ENCODE data around the gene MED12L.

The MED12L gene
- long read RNA-seq, result 0 reads

DNA sequence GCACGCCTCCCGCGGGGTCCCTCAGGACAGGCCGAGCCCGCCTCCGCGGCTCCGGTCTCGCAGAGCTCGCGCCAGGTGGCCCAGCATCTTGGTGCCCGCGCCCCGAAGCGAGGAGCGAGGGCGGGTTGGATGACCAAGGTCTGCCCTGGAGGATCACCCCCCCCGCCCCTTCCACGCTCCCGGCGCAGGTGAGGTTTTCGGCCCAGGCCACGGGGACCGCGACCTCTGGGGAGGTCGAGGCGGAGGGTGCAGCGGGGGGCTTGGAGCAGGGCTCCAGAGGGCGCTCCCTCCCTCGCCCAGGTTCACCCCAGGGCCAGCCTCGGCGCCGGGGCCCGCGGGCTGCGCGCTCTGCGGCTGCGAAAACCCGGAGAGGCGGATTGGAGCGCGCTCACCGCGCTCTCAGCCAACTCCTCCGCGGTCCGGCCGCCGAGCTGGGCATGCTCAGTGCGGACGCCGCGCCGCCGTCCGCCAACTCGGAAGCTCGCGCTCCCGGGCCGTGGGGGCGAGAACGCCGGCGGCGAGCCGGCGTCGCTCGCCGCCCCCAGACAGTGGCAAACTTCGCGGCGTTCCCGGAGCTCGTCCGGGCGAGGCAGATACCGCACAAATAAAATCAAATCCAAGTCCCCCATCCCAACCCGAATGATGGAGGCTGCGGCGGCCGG, at the start of gene MED12L:
MED12L (plus strand) TSS at position 438 of the 662 bp plus-strand sequence. CDS start 1,263 bp downstream, outside the sequence.
- H3K27ac ChIP-seq (replicated peaks), result no peak within 1 kb of the TSS
- TF ChIP-seq GABPA (IDR thresholded peaks at IDR 0.05; ENCODE audit: low read depth) (no peak), POLR2AphosphoS5 (IDR thresholded peaks at IDR 0.05; ENCODE audit: low read depth) (no peak), SPI1 (IDR thresholded peaks at IDR 0.05; ENCODE audit: borderline replicate concordance, low read depth) (no peak)
- TF ChIP-seq, protein P1, sequence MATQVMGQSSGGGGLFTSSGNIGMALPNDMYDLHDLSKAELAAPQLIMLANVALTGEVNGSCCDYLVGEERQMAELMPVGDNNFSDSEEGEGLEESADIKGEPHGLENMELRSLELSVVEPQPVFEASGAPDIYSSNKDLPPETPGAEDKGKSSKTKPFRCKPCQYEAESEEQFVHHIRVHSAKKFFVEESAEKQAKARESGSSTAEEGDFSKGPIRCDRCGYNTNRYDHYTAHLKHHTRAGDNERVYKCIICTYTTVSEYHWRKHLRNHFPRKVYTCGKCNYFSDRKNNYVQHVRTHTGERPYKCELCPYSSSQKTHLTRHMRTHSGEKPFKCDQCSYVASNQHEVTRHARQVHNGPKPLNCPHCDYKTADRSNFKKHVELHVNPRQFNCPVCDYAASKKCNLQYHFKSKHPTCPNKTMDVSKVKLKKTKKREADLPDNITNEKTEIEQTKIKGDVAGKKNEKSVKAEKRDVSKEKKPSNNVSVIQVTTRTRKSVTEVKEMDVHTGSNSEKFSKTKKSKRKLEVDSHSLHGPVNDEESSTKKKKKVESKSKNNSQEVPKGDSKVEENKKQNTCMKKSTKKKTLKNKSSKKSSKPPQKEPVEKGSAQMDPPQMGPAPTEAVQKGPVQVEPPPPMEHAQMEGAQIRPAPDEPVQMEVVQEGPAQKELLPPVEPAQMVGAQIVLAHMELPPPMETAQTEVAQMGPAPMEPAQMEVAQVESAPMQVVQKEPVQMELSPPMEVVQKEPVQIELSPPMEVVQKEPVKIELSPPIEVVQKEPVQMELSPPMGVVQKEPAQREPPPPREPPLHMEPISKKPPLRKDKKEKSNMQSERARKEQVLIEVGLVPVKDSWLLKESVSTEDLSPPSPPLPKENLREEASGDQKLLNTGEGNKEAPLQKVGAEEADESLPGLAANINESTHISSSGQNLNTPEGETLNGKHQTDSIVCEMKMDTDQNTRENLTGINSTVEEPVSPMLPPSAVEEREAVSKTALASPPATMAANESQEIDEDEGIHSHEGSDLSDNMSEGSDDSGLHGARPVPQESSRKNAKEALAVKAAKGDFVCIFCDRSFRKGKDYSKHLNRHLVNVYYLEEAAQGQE (IDR thresholded peaks at IDR 0.05; ENCODE audit: insufficient replicate concordance, low read depth), result no peak
- TF ChIP-seq, protein P2, sequence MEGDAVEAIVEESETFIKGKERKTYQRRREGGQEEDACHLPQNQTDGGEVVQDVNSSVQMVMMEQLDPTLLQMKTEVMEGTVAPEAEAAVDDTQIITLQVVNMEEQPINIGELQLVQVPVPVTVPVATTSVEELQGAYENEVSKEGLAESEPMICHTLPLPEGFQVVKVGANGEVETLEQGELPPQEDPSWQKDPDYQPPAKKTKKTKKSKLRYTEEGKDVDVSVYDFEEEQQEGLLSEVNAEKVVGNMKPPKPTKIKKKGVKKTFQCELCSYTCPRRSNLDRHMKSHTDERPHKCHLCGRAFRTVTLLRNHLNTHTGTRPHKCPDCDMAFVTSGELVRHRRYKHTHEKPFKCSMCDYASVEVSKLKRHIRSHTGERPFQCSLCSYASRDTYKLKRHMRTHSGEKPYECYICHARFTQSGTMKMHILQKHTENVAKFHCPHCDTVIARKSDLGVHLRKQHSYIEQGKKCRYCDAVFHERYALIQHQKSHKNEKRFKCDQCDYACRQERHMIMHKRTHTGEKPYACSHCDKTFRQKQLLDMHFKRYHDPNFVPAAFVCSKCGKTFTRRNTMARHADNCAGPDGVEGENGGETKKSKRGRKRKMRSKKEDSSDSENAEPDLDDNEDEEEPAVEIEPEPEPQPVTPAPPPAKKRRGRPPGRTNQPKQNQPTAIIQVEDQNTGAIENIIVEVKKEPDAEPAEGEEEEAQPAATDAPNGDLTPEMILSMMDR (IDR thresholded peaks at IDR 0.05; ENCODE audit: insufficient read depth, low read length), result no peak
- H3K4me3 ChIP-seq (replicated peaks; ENCODE audit: insufficient read depth, low read length), result peak within 1 kb of the TSS; percentile 60
- H3K27me3 ChIP-seq (ENCODE audit: insufficient read depth, poor library complexity, severe bottlenecking), result peaks cover 48% of the 10 kb centered on the region
- peak; percentile 32 to 59 for DNase-seq (ENCODE audit: low read depth in 1 of 2, low spot score in 1 of 2)

DNA sequence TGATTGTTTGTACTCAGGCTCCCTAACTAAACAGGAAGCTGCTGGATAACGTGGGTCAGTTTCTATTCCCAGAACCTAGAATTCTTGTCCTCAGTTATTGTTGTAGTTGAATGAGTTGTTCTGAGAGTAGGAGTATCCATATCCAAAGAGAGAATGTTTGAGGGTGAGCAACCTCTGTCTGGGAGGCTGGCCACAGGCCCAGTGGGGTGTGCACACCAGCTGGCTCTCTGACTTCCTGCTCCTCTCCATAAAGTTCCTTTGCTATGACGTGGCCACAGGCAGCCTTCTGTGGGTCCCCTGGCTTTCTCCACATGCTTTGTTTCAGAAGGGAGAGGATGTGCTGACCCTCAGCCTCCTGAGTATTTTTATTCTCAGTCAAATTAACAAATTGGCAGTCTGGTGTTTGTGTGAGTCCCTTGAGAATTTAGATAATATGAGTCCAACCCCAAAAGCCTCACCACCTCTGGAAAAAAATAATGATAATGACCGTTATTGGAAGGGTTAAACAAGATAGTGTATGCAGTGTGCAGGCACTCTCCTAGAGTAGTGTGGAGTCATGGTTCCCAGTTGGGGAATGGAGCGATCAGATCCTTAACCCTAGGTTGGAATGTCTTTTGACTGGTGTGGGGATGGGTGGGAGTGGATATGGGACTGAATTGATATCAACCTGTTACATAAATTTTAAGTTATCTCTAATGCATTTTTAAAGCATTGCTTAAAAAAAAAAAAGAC, 47.6 kb upstream of the MED12L start:
- Histone ChIP-seq H3K27ac (replicated peaks) (no peak overlapping the region), H3K4me3 (replicated peaks; ENCODE audit: insufficient read depth, low read length) (no peak overlapping the region), H3K27me3 (ENCODE audit: insufficient read depth, poor library complexity, severe bottlenecking) (no peaks in the 10 kb centered on the region)
- TF ChIP-seq, protein P2 (IDR thresholded peaks at IDR 0.05; ENCODE audit: insufficient read depth, low read length), result no peak
- TF ChIP-seq POLR2AphosphoS5 (IDR thresholded peaks at IDR 0.05; ENCODE audit: low read depth), result no peak
- TF ChIP-seq GABPA (IDR thresholded peaks at IDR 0.05; ENCODE audit: low read depth), result no peak
- TF ChIP-seq, protein P1 (IDR thresholded peaks at IDR 0.05; ENCODE audit: insufficient replicate concordance, low read depth), result no peak
- TF ChIP-seq SPI1 (IDR thresholded peaks at IDR 0.05; ENCODE audit: borderline replicate concordance, low read depth), result no peak
- no peak for DNase-seq (ENCODE audit: low read depth in 1 of 2, low spot score in 1 of 2)

- Histone ChIP-seq H3K27me3 (ENCODE audit: insufficient read depth, poor library complexity, severe bottlenecking) (peaks cover 10% of the 10 kb centered on the region), H3K4me3 (replicated peaks; ENCODE audit: insufficient read depth, low read length) (no peak overlapping the region), H3K27ac (replicated peaks) (no peak overlapping the region)
- no peak for DNase-seq (ENCODE audit: low read depth in 1 of 2, low spot score in 1 of 2)
- TF ChIP-seq, protein P1 (IDR thresholded peaks at IDR 0.05; ENCODE audit: insufficient replicate concordance, low read depth), result no peak
- TF ChIP-seq POLR2AphosphoS5 (IDR thresholded peaks at IDR 0.05; ENCODE audit: low read depth), result no peak
- no peak for TF ChIP-seq GABPA (IDR thresholded peaks at IDR 0.05; ENCODE audit: low read depth)
- TF ChIP-seq, protein P2 (IDR thresholded peaks at IDR 0.05; ENCODE audit: insufficient read depth, low read length), result no peak
- TF ChIP-seq SPI1 (IDR thresholded peaks at IDR 0.05; ENCODE audit: borderline replicate concordance, low read depth), result no peak
Observed at GRCh38 chr3:151044706-151045105, 40.8 kb upstream of the MED12L start.
